Measurements from ENCODE around the gene CHORDC1. TPM values are rescaled to one million over a fixed set of nuclear protein-coding genes. Genes with fewer than 3 reads are reported as not detected.
"Not testable (repeated sequence)": the region's sequence is repeated elsewhere in the genome, so short reads cannot be mapped to it uniquely, and the experiment has no call there.

Gene CHORDC1
- total RNA-seq, 2 experiments from 2014 or later: 62.0 to 86.2 TPM

DNA sequence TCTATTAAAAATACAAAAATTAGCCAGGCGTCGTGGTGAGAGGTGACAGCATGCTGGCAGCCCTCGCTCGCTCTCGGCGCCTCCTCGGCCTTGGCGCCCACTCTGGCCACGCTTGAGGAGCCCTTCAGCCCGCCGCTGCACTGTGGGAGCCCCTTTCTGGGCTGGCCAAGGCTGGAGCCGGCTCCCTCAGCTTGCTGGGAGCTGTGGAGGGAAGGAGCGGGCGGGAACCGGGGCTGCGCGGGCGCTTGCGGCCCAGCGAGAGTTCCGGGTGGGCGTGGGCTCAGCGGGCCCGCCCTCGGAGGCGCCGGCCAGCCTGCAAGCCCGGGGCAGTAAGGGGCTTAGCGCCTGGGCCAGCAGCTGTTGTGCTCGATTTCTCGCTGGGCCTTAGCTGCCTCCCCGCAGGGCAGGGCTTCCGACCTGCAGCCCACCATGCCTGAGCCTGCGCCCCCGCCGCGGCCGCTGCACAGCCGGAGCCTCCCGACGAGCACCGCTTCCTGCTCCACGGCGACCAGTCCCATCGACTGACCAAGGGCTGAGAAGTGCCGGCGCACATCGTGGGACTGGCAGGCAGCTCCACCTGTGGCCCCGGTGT, 55.8 kb downstream of the CHORDC1 start:
- H2AFZ ChIP-seq (ENCODE audit: low read length); H3K79me2 ChIP-seq (ENCODE audit: insufficient read depth, low read depth, low read length); H4K20me1 ChIP-seq (ENCODE audit: insufficient read depth, low read length); CTCF ChIA-PET (ENCODE audit: unreplicated experiment); H3K36me3 ChIP-seq (ENCODE audit: insufficient read depth, low read length); DNase-seq (ENCODE audit: low spot score); BruUV-seq (replicated peaks); POLR2A ChIA-PET; H3K9me2 ChIP-seq (ENCODE audit: insufficient read depth, low read length); H3K4me1 ChIP-seq (ENCODE audit: insufficient read depth, low read length, poor library complexity, severe bottlenecking); H3K27ac ChIP-seq (ENCODE audit: low read depth, low read length, poor library complexity, severe bottlenecking); H3K9me3 ChIP-seq (ENCODE audit: low read length); H3K4me3 ChIP-seq (ENCODE audit: low read depth, low read length, poor library complexity, severe bottlenecking); H3K4me2 ChIP-seq (ENCODE audit: low read length): not testable (repeated sequence)
- intact Hi-C loops (cut with micrococcal nuclease; ENCODE audit: unreplicated experiment): loop anchor here (10.0 kb wide), 1 partner anchor 62 kb away; no protein-coding TSS in a partner anchor

Other genes starting within 250 kb of the CHORDC1 start
- not detected in 2 replicates for gene TRIM49C, start 191.9 kb downstream of the CHORDC1 start, total RNA-seq (2014; rRNA removed; shearing (Covaris generic))
- gene TRIM49C, start 191.9 kb downstream of the CHORDC1 start, total RNA-seq (2022): not detected in 2 replicates
- gene UBTFL1, start 137.1 kb downstream of the CHORDC1 start, total RNA-seq (2014; rRNA removed; shearing (Covaris generic)): not detected in 2 replicates
- not detected in 2 replicates for gene UBTFL1, start 137.1 kb downstream of the CHORDC1 start, total RNA-seq (2022)
- not detected in 2 replicates for gene NAALAD2, start 88.4 kb downstream of the CHORDC1 start, total RNA-seq (2014; rRNA removed; shearing (Covaris generic))
- not detected in 2 replicates for gene NAALAD2, start 88.4 kb downstream of the CHORDC1 start, total RNA-seq (2022)

All from OCI-LY7 (cell line).